Lung (tissue), 12 donors: ENCODE results near the gene CENPX. TPM values are rescaled to one million over a fixed set of nuclear protein-coding genes. Genes with fewer than 3 reads are reported as not detected.
A peak's percentile ranks its signal among the peaks of the same experiment; 100 is the strongest.

Source experiments
- ATAC-seq: fragments of 200-7000 bp; cut with Tn5 transposase; one replicate; pipeline ENCODE4 v1.9.1; 2020; ENCODE audit warnings: moderate number of reproducible peaks; ENCODE audit not compliant: insufficient read depth, low FRiP score
- DNase-seq, 3 donors: peaks; one replicate each; pipeline ENCODE4 v3.0.0-alpha.2; 2013 to 2017
- H3K27ac ChIP-seq, 2 donors: one replicate each; pipeline ENCODE4 v1.5.1; 2013; ENCODE audit warnings: mild to moderate bottlenecking in 2 of 2, moderate library complexity in 2 of 2, control low read depth in 1 of 2, inconsistent platforms in 1 of 2, low read depth in 1 of 2, low read length in 1 of 2
- H3K27me3 ChIP-seq, 3 donors: one replicate each; pipeline ENCODE4 v1.5.1; 2013; ENCODE audit warnings: low read length in 2 of 3; ENCODE audit not compliant: control insufficient read depth in 3 of 3, insufficient read depth in 3 of 3
- H3K36me3 ChIP-seq, 4 donors: one replicate each; pipeline ENCODE4 v1.5.1; 2013; ENCODE audit warnings: low read length in 4 of 4, mild to moderate bottlenecking in 1 of 4, moderate library complexity in 1 of 4; ENCODE audit not compliant: control insufficient read depth in 4 of 4, insufficient read depth in 4 of 4
- H3K4me1 ChIP-seq, 5 donors: one replicate each; pipeline ENCODE4 v1.5.1; 2013; ENCODE audit warnings: low read length in 5 of 5, mild to moderate bottlenecking in 2 of 5, moderate library complexity in 1 of 5; ENCODE audit not compliant: control insufficient read depth in 5 of 5, insufficient read depth in 5 of 5
- H3K4me3 ChIP-seq: one replicate; pipeline ENCODE4 v1.5.1; 2013; ENCODE audit warnings: mild to moderate bottlenecking, control low read depth, moderate library complexity
- H3K9ac ChIP-seq, 2 donors: one replicate each; pipeline ENCODE4 v1.5.1; 2013; ENCODE audit warnings: low read length in 2 of 2, control low read depth in 1 of 2; ENCODE audit not compliant: insufficient read depth in 1 of 2
- H3K9me3 ChIP-seq, 4 donors: one replicate each; pipeline ENCODE4 v1.5.1; 2013; ENCODE audit warnings: low read length in 3 of 4, mild to moderate bottlenecking in 1 of 4, moderate library complexity in 1 of 4; ENCODE audit not compliant: control insufficient read depth in 4 of 4, insufficient read depth in 3 of 4
- CTCF ChIP-seq: IDR thresholded peaks from 2 replicates; pipeline ENCODE4 v1.5.1; 2012; ENCODE audit warnings: mild to moderate bottlenecking; ENCODE audit errors: control extremely low read depth, extremely low read depth
- WGBS, 2 donors: extraction: QIAGEN DNeasy Blood & Tissue Kit; methylation state at CpG; one replicate each; pipeline ENCODE4 v1.1.7; 2013; 5-methylcytosine and 5-hydroxymethylcytosine counted together
- polyA plus RNA-seq, 2 donors: library from polyadenylated mRNA; stranded (reverse); fragments of 200-250 nt; gene quantifications; one replicate each; pipeline ENCODE4 v1.2.1, GENCODE V29; 2013
- total RNA-seq, 2 donors: library from RNA; depleted of rRNA in 1 of 2; stranded (reverse); fragments of >200 nt in 1 of 2; gene quantifications; one replicate each; pipeline ENCODE4 v1.2.1, GENCODE V29; 2014 to 2021
- donor health status: control.
- donor health status: control.
- donor health status: Bipolar disorder and iron deficiency.
- donor health status: healthy.
- donor health status: DM: yes; HTN: yes; CAD: no.

Gene CENPX
- total and polyA plus RNA-seq, 4 donors = 21.5 to 121 (median 101) TPM

GRCh38 chr17:82006468-82007227 is 16.0 kb downstream of the CENPX start:
- 80 to 93% methylated on average over 19 to 24 of the region's 24 CpGs for whole genome bisulfite sequencing, 2 donors
- DNase-seq (peak; percentile 64 to 72 (median 66)), ATAC-seq (no peak)
- Histone ChIP-seq H3K9ac (no peak overlapping the region), H3K4me1 (peaks cover 3 to 20% (median 8%) of the 10 kb centered on the region in 5 donors), H3K27ac (no peak overlapping the region), H3K27me3 (no peaks in the 10 kb centered on the region), H3K4me3 (no peak overlapping the region), H3K9me3 (no peaks in the 10 kb centered on the region), H3K36me3 (peaks cover 0 to 17% (median 0%) of the 10 kb centered on the region in 4 donors)
- TF ChIP-seq CTCF = no peak

GRCh38 chr17:82005701-82006348 is 16.9 kb downstream of the CENPX start:
- no peak overlapping the region for H3K27ac ChIP-seq
- no peak overlapping the region for H3K9ac ChIP-seq
- peaks cover 0 to 11% (median 0%) of the 10 kb centered on the region in 4 donors for H3K36me3 ChIP-seq
- DNase-seq (no peak), ATAC-seq (no peak)
- no peaks in the 10 kb centered on the region for H3K27me3 ChIP-seq
- H3K4me1 ChIP-seq = peaks cover 3 to 26% (median 8%) of the 10 kb centered on the region in 5 donors
- H3K9me3 ChIP-seq = no peaks in the 10 kb centered on the region
- WGBS, 2 donors = 86 to 88% methylated on average over 30 of the region's 30 CpGs
- no peak overlapping the region for H3K4me3 ChIP-seq
- no peak for TF ChIP-seq CTCF

GRCh38 chr17:82004517-82005455 is 17.9 kb downstream of the CENPX start:
- TF ChIP-seq CTCF = no peak
- H3K9me3 ChIP-seq = no peaks in the 10 kb centered on the region
- ATAC-seq (no peak), DNase-seq (no peak)
- 85 to 89% methylated on average over 40 to 41 of the region's 41 CpGs for WGBS, 2 donors
- H3K9ac ChIP-seq = no peak overlapping the region
- no peak overlapping the region for H3K27ac ChIP-seq
- H3K4me3 ChIP-seq = no peak overlapping the region
- H3K36me3 ChIP-seq = peaks cover 0 to 8% (median 0%) of the 10 kb centered on the region in 4 donors
- peaks cover 3 to 36% (median 8%) of the 10 kb centered on the region in 5 donors for H3K4me1 ChIP-seq
- H3K27me3 ChIP-seq = no peaks in the 10 kb centered on the region
